Measurements from ENCODE around the gene PARP12. TPM values are rescaled to one million over a fixed set of nuclear protein-coding genes. Genes with fewer than 3 reads are reported as not detected.

PARP12 gene
- total and polyA plus RNA-seq, 2 of the 8 experiments (the other 6 are each of a cell fraction or from before 2014, with no cell fraction given): 9.0 to 21.5 TPM

DNA sequence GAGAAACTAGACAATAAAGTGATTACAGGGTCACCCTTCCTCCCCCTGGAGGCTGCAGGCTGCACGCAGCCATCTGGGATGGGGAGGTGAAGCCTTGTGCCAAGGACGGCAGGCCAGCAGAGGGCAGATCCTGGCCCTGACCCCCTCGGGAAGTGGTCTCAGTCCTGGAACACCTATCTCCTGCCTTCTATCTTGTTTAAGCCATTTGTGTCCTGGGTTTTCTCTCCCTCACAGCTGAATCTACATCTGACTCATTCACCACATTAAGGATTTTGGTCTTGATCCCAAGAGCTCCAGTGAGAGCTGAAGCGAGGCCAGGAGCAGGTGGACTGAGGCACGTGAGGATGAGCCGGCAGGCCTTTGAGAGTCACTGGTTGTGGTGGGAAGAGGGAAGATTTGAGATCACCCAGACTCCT is 16.4 kb upstream of the PARP12 start:
- no peak overlapping the region for H4K5ac ChIP-seq (ENCODE audit: insufficient read length, low read depth, low read length)
- no peaks in the 10 kb centered on the region for H3K23me2 ChIP-seq (ENCODE audit: low read depth, low read length)
- H3K79me1 ChIP-seq (ENCODE audit: low read depth, low read length): no peaks in the 10 kb centered on the region
- 0 out of 2 replicates have a peak overlapping the region, but pooled peaks have one; percentile 36 for H2AFZ ChIP-seq (ENCODE audit: low read length)
- peaks cover 0 to 2% of the 10 kb centered on the region in 2 experiments for H4K20me1 ChIP-seq (replicated peaks in 1 of 2; ENCODE audit: control insufficient read depth in 1 of 2, insufficient read depth in 2 of 2, low read length in 2 of 2)
- H3K18ac ChIP-seq (ENCODE audit: extremely low read depth, low read length): no peak overlapping the region
- ChIA-PET CTCF (ENCODE audit: partially characterized antibody) (interaction anchor here (0.6 to 2.4 kb wide), 19 partner anchors 9 to 538 kb away, joined by 3 to 9 read pairs (median 3); partner anchors contain the start of gene PARP12), POLR2A (ENCODE audit: partially characterized antibody) (no interaction called here)
- H3K79me2 ChIP-seq (ENCODE audit: control insufficient read depth in 1 of 2, insufficient read depth in 2 of 2, low read length in 2 of 2): no peaks in the 10 kb centered on the region
- no peak overlapping the region for H4K91ac ChIP-seq (replicated peaks; ENCODE audit: insufficient read length, low read length)
- H2AK5ac ChIP-seq (ENCODE audit: low read depth, low read length): 0 out of 2 replicates have a peak overlapping the region, but pooled peaks have one; percentile 13
- no peak overlapping the region for H3K23ac ChIP-seq (ENCODE audit: insufficient read length)
- H3K4me3 ChIP-seq (ENCODE audit: extremely low read depth in 1 of 4, insufficient read depth in 2 of 4, low read depth in 3 of 4, low read length in 4 of 4): no peak overlapping the region
- no peak overlapping the region for H3K9ac ChIP-seq (replicated peaks in 1 of 4; ENCODE audit: extremely low read depth in 1 of 4, low read depth in 3 of 4, low read length in 3 of 4)
- peak overlapping the region; percentile 14; the same call in 1 of the 2 replicates for H2BK12ac ChIP-seq (ENCODE audit: low read depth, low read length)
- no peak overlapping the region for H4K8ac ChIP-seq (ENCODE audit: extremely low read depth, insufficient read depth, low read length)
- H3K36me3 ChIP-seq (ENCODE audit: control insufficient read depth in 2 of 4, insufficient read depth in 4 of 4, low read length in 3 of 4): no peaks in the 10 kb centered on the region
- H3K56ac ChIP-seq (replicated peaks; ENCODE audit: insufficient read length, low read depth, low read length): no peak overlapping the region
- DNase-seq (ENCODE audit: low read depth in 1 of 2, low spot score in 2 of 2) (peak; percentile 31 to 68), FAIRE-seq (peak; percentile 72)
- no peak overlapping the region for H3K14ac ChIP-seq (ENCODE audit: insufficient read length)
- no peak overlapping the region for H2BK20ac ChIP-seq (ENCODE audit: low read length)
- H3K9me3 ChIP-seq (ENCODE audit: insufficient read depth in 2 of 2, low read depth in 1 of 2, low read length in 1 of 2): no peaks in the 10 kb centered on the region
- H3K4me2 ChIP-seq (ENCODE audit: insufficient read depth in 1 of 2, low read depth in 2 of 2, low read length in 2 of 2): no peak overlapping the region
- no peak overlapping the region for H3K27ac ChIP-seq (ENCODE audit: low read depth, low read length)
- no peak overlapping the region for H2BK5ac ChIP-seq (ENCODE audit: low read depth, low read length)
- H2BK120ac ChIP-seq (replicated peaks; ENCODE audit: low read depth, low read length): no peak overlapping the region
- H3K27me3 ChIP-seq (replicated peaks in 1 of 4; ENCODE audit: control insufficient read depth in 3 of 4, extremely low read depth in 1 of 4, insufficient read depth in 3 of 4, low read length in 3 of 4): no peaks in the 10 kb centered on the region
- WGBS, 2 experiments (ENCODE audit: extremely low coverage in 1 of 2, insufficient coverage in 1 of 2, insufficient read length in 1 of 2, insufficient replicate concordance in 2 of 2, low coverage in 1 of 2, low lambda C conversion rate in 2 of 2, missing lambda C conversion rate in 1 of 2): 59% methylated on average over 6 of the region's 6 CpGs; no CpG with 5 or more reads in 1 of the 2 experiments
- no peaks in the 10 kb centered on the region for H3K4me1 ChIP-seq (replicated peaks in 1 of 4; ENCODE audit: control insufficient read depth in 3 of 4, insufficient read depth in 4 of 4, low read length in 3 of 4)
- no peak overlapping the region for H3K4ac ChIP-seq (replicated peaks; ENCODE audit: insufficient read length, low read depth, low read length)
- H2BK15ac ChIP-seq (ENCODE audit: low read length): 0 out of 2 replicates have a peak overlapping the region, but pooled peaks have one; percentile 16
- peak; percentile 47; the same call in 1 of the 2 replicates for TF ChIP-seq MAX (IDR thresholded peaks at IDR 0.05)
- TF ChIP-seq RNF2 (IDR thresholded peaks at IDR 0.05; ENCODE audit: borderline replicate concordance, low read depth, low read length, missing control alignments, poor library complexity, severe bottlenecking): no peak
- TF ChIP-seq E2F6 (IDR thresholded peaks at IDR 0.05): 0 out of 2 replicates have a peak, but pooled peaks have one; percentile 20
- peak; percentile 94 to 96 (median 96) for TF ChIP-seq CTCF (IDR thresholded peaks at IDR 0.05; ENCODE audit: control extremely low read depth in 1 of 3, insufficient read depth in 1 of 3, low read depth in 1 of 3, low read length in 3 of 3)
- TF ChIP-seq HDAC2 (IDR thresholded peaks at IDR 0.05; ENCODE audit: borderline replicate concordance in 1 of 2, low read depth in 2 of 2, low read length in 2 of 2): no peak
- peak; percentile 58 to 68 for TF ChIP-seq RAD21 (IDR thresholded peaks at IDR 0.05 in 1 of 2, conservative IDR thresholded peaks at IDR 0.05 in 1 of 2; ENCODE audit: low read depth in 2 of 2, low read length in 2 of 2)
- no peak for TF ChIP-seq BRCA1 (IDR thresholded peaks at IDR 0.05; ENCODE audit: low read depth, low read length)
- no peak for TF ChIP-seq ZNF274 (IDR thresholded peaks at IDR 0.05; ENCODE audit: borderline replicate concordance, extremely low read depth, low read length)

All from H1 (cell line).